Right lobe of liver (tissue), 4 donors: ENCODE data around the gene DNAH8.

ENCODE experiments used
- CTCF ChIP-seq, 4 donors: fragments of 200-600 bp in 3 of 4; fragments of 450-650 bp in 1 of 4; IDR thresholded peaks; one replicate each; pipeline versions ENCODE4 v1.5.1 to v1.8.0; 2016 to 2022; ENCODE audit warnings: antibody characterized with exemption in 4 of 4, mild to moderate bottlenecking in 2 of 4
- POLR2A ChIP-seq: fragments of 450-650 bp; IDR thresholded peaks from one replicate; pipeline ENCODE4 v1.6.1; 2017; ENCODE audit warnings: antibody characterized with exemption, mild to moderate bottlenecking
- donor health status: DM: no; HTN: no; CAD: no.
- donor health status: DM: no; HTN: no; CAD: no.
- donor health status: DM: no; HTN: yes; CAD: no.

DNA sequence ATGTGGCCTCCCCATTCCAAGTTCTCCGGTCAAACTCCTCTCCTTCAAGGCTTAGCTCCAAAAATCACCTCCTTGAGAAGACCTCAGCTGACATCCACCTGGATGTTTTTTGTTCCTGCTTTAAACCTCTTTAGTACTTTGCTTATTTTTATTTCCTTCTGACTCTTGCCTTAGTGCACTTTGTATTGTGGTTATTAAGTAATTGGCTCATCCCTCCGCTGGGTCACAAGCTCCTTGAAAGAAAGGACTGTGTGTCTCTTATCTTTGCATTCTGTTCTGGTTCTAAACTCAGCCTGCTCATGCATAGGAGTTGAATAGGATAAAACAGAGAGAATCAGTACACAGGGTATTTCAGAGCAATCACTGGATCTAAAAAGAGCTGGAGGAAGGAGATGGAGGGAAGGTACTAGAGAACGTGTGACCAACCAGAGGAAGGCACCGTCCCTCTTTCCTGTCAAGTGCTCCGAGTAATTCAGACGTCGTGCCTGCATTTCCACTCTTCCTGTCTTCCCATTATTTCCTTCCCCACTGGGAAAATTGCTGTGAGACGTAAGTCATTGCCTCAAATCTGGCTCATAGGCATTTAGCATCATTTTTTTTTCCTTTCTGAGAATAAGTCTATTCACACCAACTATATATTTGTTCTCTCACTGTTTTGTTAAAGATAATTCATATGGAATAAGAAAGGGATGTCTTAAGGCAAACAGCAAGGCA lies 273.8 kb downstream of the DNAH8 start:
- no peak for TF ChIP-seq CTCF (IDR thresholded peaks at IDR 0.05)
- TF ChIP-seq POLR2A, result no peak
